ENCODE data around the gene UTF1. TPM values are rescaled to one million over a fixed set of nuclear protein-coding genes. Genes with fewer than 3 reads are reported as not detected.

The UTF1 gene
- total and polyA plus RNA-seq, 9 of the 15 experiments (the other 6 are each of a cell fraction or from before 2014, with no cell fraction given) = 0.35 to 0.46 TPM; not detected in 7

DNA sequence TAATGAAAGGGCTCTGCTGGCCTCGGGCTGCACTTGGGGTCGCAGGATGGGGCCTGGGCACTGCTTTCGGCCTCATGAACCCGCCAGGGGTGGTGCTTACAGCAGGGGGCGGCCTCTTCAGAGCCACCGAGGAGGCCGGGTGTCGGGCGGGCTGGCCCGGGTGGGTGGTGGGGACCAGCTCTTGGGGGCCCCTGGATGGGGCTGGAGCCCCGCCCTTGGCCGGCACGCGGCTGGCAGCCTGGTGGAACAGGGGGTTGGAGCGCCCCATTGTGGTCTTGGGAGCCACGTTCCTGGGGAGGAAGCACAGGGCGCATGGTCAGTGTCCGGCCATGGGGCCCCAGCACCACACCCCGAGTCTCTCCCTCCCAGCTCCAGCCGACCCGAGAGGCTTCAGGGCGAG is 37.8 kb downstream of the UTF1 start (continued):
- TF ChIP-seq MYC (IDR thresholded peaks at IDR 0.05; ENCODE audit: low read depth, low read length) = peak; percentile 56; the same call in 1 of the 2 replicates
- no peak for TF ChIP-seq MYC (CRISPR knock-in tag; IDR thresholded peaks at IDR 0.05; ENCODE audit: borderline replicate concordance, low read depth)
- no peak for TF ChIP-seq KLF16 (IDR thresholded peaks at IDR 0.05)
- TF ChIP-seq SRSF7 (optimal IDR thresholded peaks at IDR 0.05; ENCODE audit: low read depth, low read length) = no peak
- TF ChIP-seq ZNF239 (CRISPR knock-in tag; IDR thresholded peaks at IDR 0.05) = no peak
- TF ChIP-seq ZC3H8 (IDR thresholded peaks at IDR 0.05) = no peak
- TF ChIP-seq HEY1 (CRISPR knock-in tag; IDR thresholded peaks at IDR 0.05; ENCODE audit: borderline replicate concordance) = no peak
- TF ChIP-seq ZBTB7A (IDR thresholded peaks at IDR 0.05; ENCODE audit: borderline replicate concordance, control insufficient read depth, low read depth, low read length) = no peak
- TF ChIP-seq, protein P1, sequence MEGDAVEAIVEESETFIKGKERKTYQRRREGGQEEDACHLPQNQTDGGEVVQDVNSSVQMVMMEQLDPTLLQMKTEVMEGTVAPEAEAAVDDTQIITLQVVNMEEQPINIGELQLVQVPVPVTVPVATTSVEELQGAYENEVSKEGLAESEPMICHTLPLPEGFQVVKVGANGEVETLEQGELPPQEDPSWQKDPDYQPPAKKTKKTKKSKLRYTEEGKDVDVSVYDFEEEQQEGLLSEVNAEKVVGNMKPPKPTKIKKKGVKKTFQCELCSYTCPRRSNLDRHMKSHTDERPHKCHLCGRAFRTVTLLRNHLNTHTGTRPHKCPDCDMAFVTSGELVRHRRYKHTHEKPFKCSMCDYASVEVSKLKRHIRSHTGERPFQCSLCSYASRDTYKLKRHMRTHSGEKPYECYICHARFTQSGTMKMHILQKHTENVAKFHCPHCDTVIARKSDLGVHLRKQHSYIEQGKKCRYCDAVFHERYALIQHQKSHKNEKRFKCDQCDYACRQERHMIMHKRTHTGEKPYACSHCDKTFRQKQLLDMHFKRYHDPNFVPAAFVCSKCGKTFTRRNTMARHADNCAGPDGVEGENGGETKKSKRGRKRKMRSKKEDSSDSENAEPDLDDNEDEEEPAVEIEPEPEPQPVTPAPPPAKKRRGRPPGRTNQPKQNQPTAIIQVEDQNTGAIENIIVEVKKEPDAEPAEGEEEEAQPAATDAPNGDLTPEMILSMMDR (IDR thresholded peaks at IDR 0.05 in 2 of 3, conservative IDR thresholded peaks at IDR 0.05 in 1 of 3; ENCODE audit: insufficient read depth in 2 of 3, low read depth in 1 of 3, low read length in 3 of 3) = peak in 2 of 3 experiments; percentile 22 to 34; a peak in 2 of 6 replicates
- TF ChIP-seq, protein P2, sequence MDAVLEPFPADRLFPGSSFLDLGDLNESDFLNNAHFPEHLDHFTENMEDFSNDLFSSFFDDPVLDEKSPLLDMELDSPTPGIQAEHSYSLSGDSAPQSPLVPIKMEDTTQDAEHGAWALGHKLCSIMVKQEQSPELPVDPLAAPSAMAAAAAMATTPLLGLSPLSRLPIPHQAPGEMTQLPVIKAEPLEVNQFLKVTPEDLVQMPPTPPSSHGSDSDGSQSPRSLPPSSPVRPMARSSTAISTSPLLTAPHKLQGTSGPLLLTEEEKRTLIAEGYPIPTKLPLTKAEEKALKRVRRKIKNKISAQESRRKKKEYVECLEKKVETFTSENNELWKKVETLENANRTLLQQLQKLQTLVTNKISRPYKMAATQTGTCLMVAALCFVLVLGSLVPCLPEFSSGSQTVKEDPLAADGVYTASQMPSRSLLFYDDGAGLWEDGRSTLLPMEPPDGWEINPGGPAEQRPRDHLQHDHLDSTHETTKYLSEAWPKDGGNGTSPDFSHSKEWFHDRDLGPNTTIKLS (IDR thresholded peaks at IDR 0.05; ENCODE audit: borderline replicate concordance, low read depth) = no peak
- TF ChIP-seq, protein P3, sequence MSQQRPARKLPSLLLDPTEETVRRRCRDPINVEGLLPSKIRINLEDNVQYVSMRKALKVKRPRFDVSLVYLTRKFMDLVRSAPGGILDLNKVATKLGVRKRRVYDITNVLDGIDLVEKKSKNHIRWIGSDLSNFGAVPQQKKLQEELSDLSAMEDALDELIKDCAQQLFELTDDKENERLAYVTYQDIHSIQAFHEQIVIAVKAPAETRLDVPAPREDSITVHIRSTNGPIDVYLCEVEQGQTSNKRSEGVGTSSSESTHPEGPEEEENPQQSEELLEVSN (IDR thresholded peaks at IDR 0.05; ENCODE audit: borderline replicate concordance in 1 of 2, extremely low read depth in 1 of 2, insufficient read depth in 1 of 2, insufficient read length in 1 of 2, low read depth in 1 of 2, low read length in 1 of 2, poor library complexity in 1 of 2, severe bottlenecking in 1 of 2) = peak in 1 of 2 experiments; percentile 23
- TF ChIP-seq, protein P4, sequence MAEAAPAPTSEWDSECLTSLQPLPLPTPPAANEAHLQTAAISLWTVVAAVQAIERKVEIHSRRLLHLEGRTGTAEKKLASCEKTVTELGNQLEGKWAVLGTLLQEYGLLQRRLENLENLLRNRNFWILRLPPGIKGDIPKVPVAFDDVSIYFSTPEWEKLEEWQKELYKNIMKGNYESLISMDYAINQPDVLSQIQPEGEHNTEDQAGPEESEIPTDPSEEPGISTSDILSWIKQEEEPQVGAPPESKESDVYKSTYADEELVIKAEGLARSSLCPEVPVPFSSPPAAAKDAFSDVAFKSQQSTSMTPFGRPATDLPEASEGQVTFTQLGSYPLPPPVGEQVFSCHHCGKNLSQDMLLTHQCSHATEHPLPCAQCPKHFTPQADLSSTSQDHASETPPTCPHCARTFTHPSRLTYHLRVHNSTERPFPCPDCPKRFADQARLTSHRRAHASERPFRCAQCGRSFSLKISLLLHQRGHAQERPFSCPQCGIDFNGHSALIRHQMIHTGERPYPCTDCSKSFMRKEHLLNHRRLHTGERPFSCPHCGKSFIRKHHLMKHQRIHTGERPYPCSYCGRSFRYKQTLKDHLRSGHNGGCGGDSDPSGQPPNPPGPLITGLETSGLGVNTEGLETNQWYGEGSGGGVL (CRISPR knock-in tag; IDR thresholded peaks at IDR 0.05) = no peak
- TF ChIP-seq THRAP3 (IDR thresholded peaks at IDR 0.05; ENCODE audit: borderline replicate concordance) = no peak
- 0 out of 2 replicates have a peak, but pooled peaks have one; percentile 30 for TF ChIP-seq POLR2G (IDR thresholded peaks at IDR 0.05; ENCODE audit: low read depth, low read length)
- TF ChIP-seq ELF1 (tag; IDR thresholded peaks at IDR 0.05) = no peak
- TF ChIP-seq ADNP (tag; IDR thresholded peaks at IDR 0.05) = no peak
- TF ChIP-seq ZBED1 (IDR thresholded peaks at IDR 0.05) = no peak
- TF ChIP-seq NRF1 (conservative IDR thresholded peaks at IDR 0.05 in 1 of 2, IDR thresholded peaks at IDR 0.05 in 1 of 2) = no peak
- TF ChIP-seq TCF3 (CRISPR knock-in tag; IDR thresholded peaks at IDR 0.05) = no peak
- no peak for TF ChIP-seq ZFP30 (CRISPR knock-in tag; IDR thresholded peaks at IDR 0.05; ENCODE audit: borderline replicate concordance)
- TF ChIP-seq MEIS2 (IDR thresholded peaks at IDR 0.05; ENCODE audit: partially characterized antibody) = no peak
- peak in 1 of 2 experiments; percentile 21; a peak in 1 of 4 replicates for TF ChIP-seq RAD21 (CRISPR knock-in tag; conservative IDR thresholded peaks at IDR 0.05 in 1 of 2, IDR thresholded peaks at IDR 0.05 in 1 of 2)
- TF ChIP-seq ZNF217 (CRISPR knock-in tag; IDR thresholded peaks at IDR 0.05) = no peak

Measured in K562 (cell line).